NCI-H524 (cell line): ENCODE results near the gene MYLK.

Experiments
- DNase-seq, 2 experiments: peaks; one replicate each; lab custom pipeline; 2025; lab: John Stamatoyannopoulos, UW

Gene MYLK

GRCh38 chr3:123872621-123873020 is 11.5 kb downstream of the MYLK start:
- no peak for DNase-seq

- no peak for DNase-seq
Observed at GRCh38 chr3:123871946-123872345, 12.2 kb downstream of the MYLK start.

GRCh38 chr3:123870033-123870432 is 14.1 kb downstream of the MYLK start:
- no peak for DNase-seq

GRCh38 chr3:123869165-123869564 is 15.0 kb downstream of the MYLK start:
- peak in 1 of 2 experiments; percentile 7 for DNase-seq

- no peak for DNase-seq
Observed at GRCh38 chr3:123864706-123865105, 19.4 kb downstream of the MYLK start.

- DNase-seq, result no peak
Observed at GRCh38 chr3:123862152-123862551, 22.0 kb downstream of the MYLK start.

GRCh38 chr3:123861081-123861836 is 22.9 kb downstream of the MYLK start:
- DNase-seq, result no peak

GRCh38 chr3:123859177-123859576 is 25.0 kb downstream of the MYLK start:
- DNase-seq, result no peak

- DNase-seq, result no peak
Observed at GRCh38 chr3:123854905-123855304, 29.2 kb downstream of the MYLK start.

- DNase-seq, result no peak
Observed at GRCh38 chr3:123853686-123854372, 30.3 kb downstream of the MYLK start.

- no peak for DNase-seq
Observed at GRCh38 chr3:123847209-123847608, 36.9 kb downstream of the MYLK start.

- DNase-seq, result peak; percentile 56 to 86
Observed at GRCh38 chr3:123843668-123844067, 40.5 kb downstream of the MYLK start.

GRCh38 chr3:123842711-123843110 is 41.4 kb downstream of the MYLK start:
- DNase-seq, result no peak

- no peak for DNase-seq
Observed at GRCh38 chr3:123841476-123842238, 42.5 kb downstream of the MYLK start.

GRCh38 chr3:123840961-123841360 is 43.2 kb downstream of the MYLK start:
- DNase-seq, result no peak

- DNase-seq, result no peak
Observed at GRCh38 chr3:123837858-123838257, 46.3 kb downstream of the MYLK start.

GRCh38 chr3:123834631-123835030 is 49.5 kb downstream of the MYLK start:
- DNase-seq, result no peak

GRCh38 chr3:123833398-123833785 is 50.7 kb downstream of the MYLK start:
- DNase-seq, result no peak

- peak in 1 of 2 experiments; percentile 54 for DNase-seq
Observed at GRCh38 chr3:123832692-123833397, 51.3 kb downstream of the MYLK start.

GRCh38 chr3:123831420-123831819 is 52.7 kb downstream of the MYLK start:
- no peak for DNase-seq

GRCh38 chr3:123821920-123822319 is 62.2 kb downstream of the MYLK start:
- DNase-seq, result no peak

GRCh38 chr3:123819949-123820348 is 64.2 kb downstream of the MYLK start:
- no peak for DNase-seq
